H1 (cell line): ENCODE data around the gene SERPINB12. TPM values are rescaled to one million over a fixed set of nuclear protein-coding genes. Genes with fewer than 3 reads are reported as not detected.

Experiments used
- CTCF ChIA-PET: fragments of 300-600 bp; sonication (Branson Sonifier 250); formaldehyde crosslinking; loops from one replicate; lab custom pipeline; 2021; ENCODE audit not compliant: partially characterized antibody; lab: Charles Lee
- POLR2A ChIA-PET: fragments of 300-600 bp; sonication (Branson Sonifier 250); formaldehyde crosslinking; loops from one replicate; lab custom pipeline; 2021; ENCODE audit warnings: inconsistent platforms; ENCODE audit not compliant: partially characterized antibody; lab: Charles Lee
- DNase-seq, 2 experiments: peaks; one replicate each; pipeline versions ENCODE4 v3.0.0 to v3.0.0-alpha.2; 2010 to 2022; ENCODE audit warnings: low spot score in 2 of 2, low read depth in 1 of 2, mixed read lengths in 1 of 2
- FAIRE-seq: peaks from 2 replicates; lab custom pipeline; 2011; peaks lifted over from hg19 to GRCh38; lab: Jason Lieb, UNC
- H2AFZ ChIP-seq: 2 replicates; pipeline ENCODE4 v1.8.1; 2012; ENCODE audit warnings: low read length, inconsistent platforms
- H2AK5ac ChIP-seq: 2 replicates; pipeline ENCODE4 v1.6.1; 2013; ENCODE audit warnings: low read depth, low read length
- H2BK120ac ChIP-seq: replicated peaks from 2 replicates; pipeline ENCODE3; 2013; ENCODE audit warnings: low read depth, low read length, inconsistent platforms
- H2BK12ac ChIP-seq: 2 replicates; pipeline ENCODE4 v1.6.1; 2013; ENCODE audit warnings: low read depth, low read length
- H2BK15ac ChIP-seq: 2 replicates; pipeline ENCODE4 v1.6.1; 2013; ENCODE audit warnings: low read length
- H2BK20ac ChIP-seq: 2 replicates; pipeline ENCODE4 v1.6.1; 2013; ENCODE audit warnings: low read length
- H2BK5ac ChIP-seq: 2 replicates; pipeline ENCODE4 v1.6.1; 2013; ENCODE audit warnings: low read depth, low read length
- H3K14ac ChIP-seq: 2 replicates; pipeline ENCODE4 v1.6.1; 2013; ENCODE audit warnings: inconsistent platforms; ENCODE audit not compliant: insufficient read length
- H3K18ac ChIP-seq: 2 replicates; pipeline ENCODE4 v1.6.1; 2013; ENCODE audit warnings: low read length; ENCODE audit errors: extremely low read depth
- H3K23ac ChIP-seq: 2 replicates; pipeline ENCODE4 v1.6.1; 2013; ENCODE audit warnings: inconsistent platforms; ENCODE audit not compliant: insufficient read length
- H3K23me2 ChIP-seq: 2 replicates; pipeline ENCODE4 v1.6.1; 2013; ENCODE audit warnings: low read depth, low read length
- H3K27ac ChIP-seq: 2 replicates; pipeline ENCODE4 v1.6.1; 2011; ENCODE audit warnings: low read depth, low read length, inconsistent platforms
- H3K27me3 ChIP-seq, 4 experiments: replicated peaks in 1 of 4; 1 replicate in 1 of 4; 2 replicates in 3 of 4; pipeline versions ENCODE4 v1.6.1 to v1.8.1; 2011 to 2013; ENCODE audit warnings: low read length in 3 of 4, mild to moderate bottlenecking in 3 of 4, inconsistent platforms in 2 of 4, mixed read lengths in 2 of 4, moderate library complexity in 1 of 4; ENCODE audit not compliant: control insufficient read depth in 3 of 4, insufficient read depth in 3 of 4; ENCODE audit errors: extremely low read depth in 1 of 4
- H3K36me3 ChIP-seq, 4 experiments: 2 replicates each; pipeline versions ENCODE4 v1.6.1 to v1.8.1; 2011 to 2013; ENCODE audit warnings: mild to moderate bottlenecking in 4 of 4, low read length in 3 of 4, moderate library complexity in 2 of 4, control low read depth in 1 of 4, inconsistent platforms in 1 of 4; ENCODE audit not compliant: insufficient read depth in 4 of 4, control insufficient read depth in 2 of 4
- H3K4ac ChIP-seq: replicated peaks from 2 replicates; pipeline ENCODE3; 2013; ENCODE audit warnings: low read length, low read depth, mixed read lengths, inconsistent platforms; ENCODE audit not compliant: insufficient read length
- H3K4me1 ChIP-seq, 4 experiments: replicated peaks in 1 of 4; 1 replicate in 1 of 4; 2 replicates in 3 of 4; pipeline versions ENCODE4 v1.6.1 to v1.8.1; 2011 to 2013; ENCODE audit warnings: low read length in 3 of 4, inconsistent platforms in 2 of 4, mixed read lengths in 1 of 4; ENCODE audit not compliant: insufficient read depth in 4 of 4, control insufficient read depth in 3 of 4
- H3K4me2 ChIP-seq, 2 experiments: 2 replicates each; pipeline versions ENCODE4 v1.6.1 to v1.8.1; 2011 to 2013; ENCODE audit warnings: low read depth in 2 of 2, low read length in 2 of 2, control low read depth in 1 of 2, inconsistent platforms in 1 of 2, mild to moderate bottlenecking in 1 of 2; ENCODE audit not compliant: insufficient read depth in 1 of 2
- H3K4me3 ChIP-seq, 4 experiments: fragments of 200-600, 300-600 bp in 1 of 4; sonication (generic), shearing (Covaris generic), sonication (Bioruptor Twin) in 1 of 4; 2 replicates each; pipeline versions ENCODE4 v1.5.1 to v1.8.1; 2011 to 2016; ENCODE audit warnings: low read length in 4 of 4, low read depth in 3 of 4, control low read depth in 2 of 4, inconsistent platforms in 2 of 4, mild to moderate bottlenecking in 2 of 4, mixed read lengths in 1 of 4, moderate library complexity in 1 of 4; ENCODE audit not compliant: insufficient read depth in 2 of 4; ENCODE audit errors: extremely low read depth in 1 of 4
- H3K56ac ChIP-seq: replicated peaks from 2 replicates; pipeline ENCODE3; 2013; ENCODE audit warnings: low read depth, mild to moderate bottlenecking, mixed read lengths, low read length, inconsistent platforms; ENCODE audit not compliant: insufficient read length
- H3K79me1 ChIP-seq: 2 replicates; pipeline ENCODE4 v1.6.1; 2013; ENCODE audit warnings: low read depth, low read length, control low read depth
- H3K79me2 ChIP-seq, 2 experiments: 2 replicates each; pipeline versions ENCODE4 v1.6.1 to v1.8.1; 2012 to 2013; ENCODE audit warnings: low read length in 2 of 2, mild to moderate bottlenecking in 2 of 2, inconsistent platforms in 1 of 2; ENCODE audit not compliant: insufficient read depth in 2 of 2, control insufficient read depth in 1 of 2
- H3K9ac ChIP-seq, 4 experiments: replicated peaks in 1 of 4; 1 replicate in 1 of 4; 2 replicates in 3 of 4; pipeline versions ENCODE4 v1.6.1 to v1.8.1; 2011 to 2013; ENCODE audit warnings: low read depth in 3 of 4, low read length in 3 of 4, control low read depth in 2 of 4, mild to moderate bottlenecking in 2 of 4, moderate library complexity in 2 of 4, inconsistent platforms in 1 of 4; ENCODE audit errors: extremely low read depth in 1 of 4
- H3K9me3 ChIP-seq, 2 experiments: 2 replicates each; pipeline versions ENCODE4 v1.6.1 to v1.8.1; 2012 to 2013; ENCODE audit warnings: mild to moderate bottlenecking in 2 of 2, moderate library complexity in 2 of 2, control low read depth in 1 of 2, inconsistent platforms in 1 of 2, low read depth in 1 of 2, low read length in 1 of 2, mixed read lengths in 1 of 2; ENCODE audit not compliant: insufficient read depth in 2 of 2
- H4K20me1 ChIP-seq, 2 experiments: replicated peaks in 1 of 2; 2 replicates each; pipeline versions ENCODE3 to v1.8.1; 2011 to 2013; ENCODE audit warnings: inconsistent platforms in 2 of 2, low read length in 2 of 2, mild to moderate bottlenecking in 1 of 2; ENCODE audit not compliant: insufficient read depth in 2 of 2, control insufficient read depth in 1 of 2
- H4K5ac ChIP-seq: 2 replicates; pipeline ENCODE4 v1.6.1; 2013; ENCODE audit warnings: low read length, low read depth, mixed read lengths, inconsistent platforms; ENCODE audit not compliant: insufficient read length
- H4K8ac ChIP-seq: 2 replicates; pipeline ENCODE4 v1.8.0; 2013; ENCODE audit warnings: mild to moderate bottlenecking, moderate library complexity, low read length, inconsistent platforms; ENCODE audit not compliant: insufficient read depth; ENCODE audit errors: extremely low read depth
- H4K91ac ChIP-seq: replicated peaks from 2 replicates; pipeline ENCODE3; 2013; ENCODE audit warnings: low read length, mixed read lengths, inconsistent platforms; ENCODE audit not compliant: insufficient read length
- BRCA1 ChIP-seq: IDR thresholded peaks from 2 replicates; pipeline ENCODE4 v1.6.1; 2012; ENCODE audit warnings: low read depth, low read length, improper control_type of control experiment
- CHD1 ChIP-seq: IDR thresholded peaks from 2 replicates; pipeline ENCODE4 v1.6.1; 2012; ENCODE audit warnings: low read depth, low read length, improper control_type of control experiment
- CTBP2 ChIP-seq: IDR thresholded peaks from 2 replicates; pipeline ENCODE4 v1.7.0; 2011; ENCODE audit warnings: borderline replicate concordance, mild to moderate bottlenecking, moderate library complexity, mixed read lengths, low read length; ENCODE audit not compliant: insufficient read depth, insufficient read length
- FOSL1 ChIP-seq: IDR thresholded peaks from 2 replicates; pipeline ENCODE4 v1.6.1; 2011; ENCODE audit warnings: mild to moderate bottlenecking, low read depth, low read length, moderate library complexity; ENCODE audit not compliant: insufficient read depth
- GABPA ChIP-seq: IDR thresholded peaks from 2 replicates; pipeline ENCODE4 v1.6.1; 2011; ENCODE audit warnings: mild to moderate bottlenecking, low read length, moderate library complexity, borderline replicate concordance; ENCODE audit not compliant: insufficient read depth
- GTF2F1 ChIP-seq: IDR thresholded peaks from 2 replicates; pipeline ENCODE4 v1.6.1; 2012; ENCODE audit warnings: low read depth, low read length, improper control_type of control experiment, borderline replicate concordance
- KDM4A ChIP-seq: IDR thresholded peaks from one replicate; pipeline ENCODE4 v1.7.1; 2012; ENCODE audit warnings: low read depth, mild to moderate bottlenecking, moderate library complexity, low read length, inconsistent platforms; ENCODE audit not compliant: severe bottlenecking
- KDM5A ChIP-seq: fragments of 200-600 bp; IDR thresholded peaks from 2 replicates; pipeline ENCODE4 v1.7.1; 2012; ENCODE audit warnings: mild to moderate bottlenecking, low read length, inconsistent platforms, mixed read lengths
- RNF2 ChIP-seq: fragments of 200-900, 300-1000 bp; sonication (generic); IDR thresholded peaks from 2 replicates; pipeline ENCODE4 v1.7.1; 2016; ENCODE audit warnings: borderline replicate concordance, low read depth, mild to moderate bottlenecking, antibody characterized with exemption, low read length; ENCODE audit not compliant: poor library complexity, severe bottlenecking; ENCODE audit errors: missing control alignments
- SIRT6 ChIP-seq: IDR thresholded peaks from one replicate; pipeline ENCODE4 v1.7.1; 2012; ENCODE audit warnings: low read length, inconsistent platforms
- SP2 ChIP-seq: IDR thresholded peaks from 2 replicates; pipeline ENCODE4 v1.6.1; 2012; ENCODE audit warnings: mild to moderate bottlenecking, low read length, inconsistent platforms
- TBP ChIP-seq: IDR thresholded peaks from 2 replicates; pipeline ENCODE4 v1.6.1; 2011; ENCODE audit warnings: low read depth, low read length, improper control_type of control experiment
- WGBS, 2 experiments: shearing (Covaris generic) in 1 of 2; methylation state at CpG; one replicate each; pipeline versions ENCODE4 v1.1.6 to v1.1.7; 2013 to 2015; ENCODE audit warnings: low lambda C conversion rate in 2 of 2, mixed read lengths in 2 of 2, inconsistent platforms in 1 of 2, low coverage in 1 of 2, missing lambda C conversion rate in 1 of 2; ENCODE audit not compliant: insufficient replicate concordance in 2 of 2, insufficient coverage in 1 of 2, insufficient read length in 1 of 2; ENCODE audit errors: extremely low coverage in 1 of 2, missing lambda C conversion rate in 1 of 2; 5-methylcytosine and 5-hydroxymethylcytosine counted together
- polyA plus RNA-seq, 7 experiments: library from polyadenylated mRNA; depleted of rRNA in 3 of 7; stranded (reverse) in 5 of 7; unstranded in 2 of 7; fragments of >200 nt in 5 of 7; fragments of 200-250 nt in 2 of 7; gene quantifications; 1 replicate in 5 of 7; 2 replicates in 1 of 7; 4 replicates in 1 of 7; pipeline versions ENCODE4 v1.2.1 to v1.2.3, GENCODE V29; 2011 to 2013; ENCODE audit warnings: missing spikeins in 2 of 7, mixed read lengths in 2 of 7
- total RNA-seq: library from RNA; stranded (reverse); fragmentation: NEBNext Ultra II Directional; extraction: Animal tissue kit (Norgen Biotek cat#: 25700); gene quantifications from 2 replicates; pipeline ENCODE4 v1.2.1, GENCODE V29; 2021

Gene SERPINB12
- total and polyA plus RNA-seq, 2 of the 8 experiments (the other 6 are each of a cell fraction or from before 2014, with no cell fraction given): not detected

- ChIA-PET CTCF (interaction anchor here (1.1 to 9.2 kb wide), 6 partner anchors 12 to 261 kb away, joined by 3 to 107 read pairs (median 3); no protein-coding TSS in a partner anchor), POLR2A (no interaction called here)
- no peak overlapping the region for H3K4me2 ChIP-seq
- H3K9ac ChIP-seq: no peak overlapping the region
- no peaks in the 10 kb centered on the region for H3K9me3 ChIP-seq
- H3K23ac ChIP-seq: no peak overlapping the region
- no peak overlapping the region for H2AFZ ChIP-seq
- H3K27me3 ChIP-seq: no peaks in the 10 kb centered on the region
- 100% methylated on average over 4 of the region's 4 CpGs; no CpG with 5 or more reads in 1 of the 2 experiments for WGBS, 2 experiments
- no peak overlapping the region for H3K27ac ChIP-seq
- H2BK5ac ChIP-seq: no peak overlapping the region
- H3K23me2 ChIP-seq: no peaks in the 10 kb centered on the region
- H2BK120ac ChIP-seq: no peak overlapping the region
- H2BK12ac ChIP-seq: no peak overlapping the region
- TF ChIP-seq SIRT6 (no peak), GTF2F1 (no peak), BRCA1 (no peak), FOSL1 (no peak), CHD1 (no peak), KDM4A (no peak), GABPA (no peak), TBP (no peak), RNF2 (no peak), CTBP2 (no peak), KDM5A (no peak), SP2 (no peak)
- no peaks in the 10 kb centered on the region for H3K36me3 ChIP-seq
- H4K20me1 ChIP-seq: no peaks in the 10 kb centered on the region
- DNase-seq (no peak), FAIRE-seq (no peak)
- H3K79me2 ChIP-seq: no peaks in the 10 kb centered on the region
- H4K91ac ChIP-seq: no peak overlapping the region
- no peak overlapping the region for H2AK5ac ChIP-seq
- no peak overlapping the region for H4K8ac ChIP-seq
- no peak overlapping the region for H2BK15ac ChIP-seq
- no peak overlapping the region for H3K14ac ChIP-seq
- H3K56ac ChIP-seq: no peak overlapping the region
- no peak overlapping the region for H3K4ac ChIP-seq
- H2BK20ac ChIP-seq: no peak overlapping the region
- no peak overlapping the region for H4K5ac ChIP-seq
- no peak overlapping the region for H3K18ac ChIP-seq
- no peaks in the 10 kb centered on the region for H3K79me1 ChIP-seq
- H3K4me3 ChIP-seq: no peak overlapping the region
- no peaks in the 10 kb centered on the region for H3K4me1 ChIP-seq
Measured at GRCh38 chr18:63562284-63562683, 20.1 kb downstream of the SERPINB12 start.
